K562 (cell line): Measurements from ENCODE around the gene SYNJ2. TPM values are rescaled to one million over a fixed set of nuclear protein-coding genes. Genes with fewer than 3 reads are reported as not detected.

Source experiments
- CHD2 ChIP-seq: IDR thresholded peaks from 2 replicates; pipeline ENCODE4 v1.6.1; 2011; ENCODE audit warnings: low read depth, low read length
- DPF2 ChIP-seq: fragments of 450-650 bp; IDR thresholded peaks from 2 replicates; pipeline ENCODE4 v1.6.1; 2016
- GTF2F1 ChIP-seq: IDR thresholded peaks from 2 replicates; pipeline ENCODE4 v1.6.1; 2011; ENCODE audit warnings: low read depth, low read length, improper control_type of control experiment
- HBP1 ChIP-seq: fragments of 450-650 bp; formaldehyde crosslinking; IDR thresholded peaks from 2 replicates; pipeline ENCODE4 v1.4.0; 2022; ENCODE audit warnings: missing genetic modification characterization
- HMG20A ChIP-seq: fragments of 450-650 bp; formaldehyde crosslinking; conservative IDR thresholded peaks from 2 replicates; pipeline ENCODE4 v1.4.0; 2020; ENCODE audit warnings: mild to moderate bottlenecking, mixed read lengths
- ILK ChIP-seq: fragments of 450-650 bp; IDR thresholded peaks from 2 replicates; pipeline ENCODE4 v1.6.1; 2016; ENCODE audit warnings: missing genetic modification characterization, low read depth, mild to moderate bottlenecking, missing compliant biosample characterization, moderate library complexity, borderline replicate concordance
- IRF1 ChIP-seq: sonication (generic); formaldehyde crosslinking; IDR thresholded peaks from 2 replicates; pipeline ENCODE4 v1.8.0; 2022; ENCODE audit warnings: missing genetic modification reagents, mild to moderate bottlenecking, borderline replicate concordance
- KDM1A ChIP-seq, 2 experiments: fragments of 450-650 bp; IDR thresholded peaks; 2 replicates each; pipeline ENCODE4 v1.6.1; 2016; ENCODE audit warnings: mild to moderate bottlenecking in 2 of 2
- MECOM ChIP-seq: fragments of 250-450 bp; sonication (Bioruptor Pico); IDR thresholded peaks from 2 replicates; pipeline ENCODE4 v1.8.0; 2022; ENCODE audit warnings: inconsistent platforms
- NR2C2 ChIP-seq, 2 experiments: fragments of 200-800 bp in 1 of 2; sonication (Bioruptor generic) in 1 of 2; sonication (generic) in 1 of 2; formaldehyde crosslinking in 1 of 2; IDR thresholded peaks; 2 replicates each; pipeline versions ENCODE4 v1.6.1 to v1.8.0; 2016 to 2022; ENCODE audit warnings: mild to moderate bottlenecking in 1 of 2, missing compliant biosample characterization in 1 of 2, missing genetic modification characterization in 1 of 2, missing genetic modification reagents in 1 of 2
- RBM22 ChIP-seq: fragments of 200-400 bp; formaldehyde crosslinking; IDR thresholded peaks from 2 replicates; pipeline ENCODE4 v1.6.1; 2018; ENCODE audit warnings: low read length, low read depth; ENCODE audit not compliant: poor library complexity, severe bottlenecking
- TCF3 ChIP-seq: sonication (generic); formaldehyde crosslinking; IDR thresholded peaks from 2 replicates; pipeline ENCODE4 v1.4.0; 2020; ENCODE audit warnings: mild to moderate bottlenecking, missing genetic modification reagents
- UBTF ChIP-seq, 2 experiments: IDR thresholded peaks; 2 replicates each; pipeline ENCODE4 v1.6.1; 2012; ENCODE audit warnings: improper control_type of control experiment in 2 of 2, low read depth in 2 of 2, low read length in 2 of 2, borderline replicate concordance in 1 of 2
- ZNF24 ChIP-seq: fragments of 450-650 bp; IDR thresholded peaks from 2 replicates; pipeline ENCODE4 v1.6.1; 2016
- ZNF316 ChIP-seq: fragments of 450-650 bp; IDR thresholded peaks from 2 replicates; pipeline ENCODE4 v1.6.1; 2016
- ZNF507 ChIP-seq: conservative IDR thresholded peaks from 2 replicates; pipeline ENCODE4 v1.6.1; 2017; ENCODE audit warnings: missing genetic modification characterization, missing compliant biosample characterization
- ZNF830 ChIP-seq: fragments of 250-450 bp; sonication (Bioruptor Pico); IDR thresholded peaks from 2 replicates; pipeline ENCODE4 v1.5.0; 2021; ENCODE audit warnings: mild to moderate bottlenecking
- ZZZ3 ChIP-seq: fragments of 450-650 bp; IDR thresholded peaks from 2 replicates; pipeline ENCODE4 v1.6.1; 2016; ENCODE audit warnings: antibody characterized with exemption, mild to moderate bottlenecking, moderate library complexity
- polyA plus RNA-seq, 8 experiments: library from polyadenylated mRNA; depleted of rRNA in 4 of 8; stranded (reverse) in 5 of 8; unstranded in 3 of 8; fragments of >200 nt; fragmentation: Nextera tagmentation in 2 of 8; fragmentation: Illumina TruSeq in 1 of 8; extraction: Ambion mirVana in 2 of 8; extraction: Trizol in 1 of 8; gene quantifications; 2 replicates each; pipeline versions ENCODE4 v1.2.1 to v1.2.3, GENCODE V29; 2011 to 2014; ENCODE audit warnings: inconsistent platforms in 1 of 8, missing spikeins in 1 of 8
- total RNA-seq, 7 experiments: library from RNA; depleted of rRNA in 6 of 7; stranded (reverse); fragments of >200 nt in 6 of 7; fragmentation: Illumina TruSeq in 2 of 7; extraction: Trizol in 2 of 7; gene quantifications; 2 replicates each; pipeline versions ENCODE4 v1.2.1 to v1.2.3, GENCODE V29; 2011 to 2021; ENCODE audit warnings: low replicate concordance in 1 of 7
- TF ChIP-seq, protein P1 (sequence below): fragments of 250-450 bp; sonication (Bioruptor Pico); IDR thresholded peaks from 2 replicates; pipeline ENCODE4 v1.4.0; 2020; ENCODE audit warnings: borderline replicate concordance
- TF ChIP-seq, protein P2 (sequence below): sonication (generic); IDR thresholded peaks from 2 replicates; pipeline ENCODE4 v1.6.1; 2016

The SYNJ2 gene
- total and polyA plus RNA-seq, 9 of the 15 experiments (the other 6 are each of a cell fraction or from before 2014, with no cell fraction given) = 3.0 to 27.7 (median 17.8) TPM

DNA sequence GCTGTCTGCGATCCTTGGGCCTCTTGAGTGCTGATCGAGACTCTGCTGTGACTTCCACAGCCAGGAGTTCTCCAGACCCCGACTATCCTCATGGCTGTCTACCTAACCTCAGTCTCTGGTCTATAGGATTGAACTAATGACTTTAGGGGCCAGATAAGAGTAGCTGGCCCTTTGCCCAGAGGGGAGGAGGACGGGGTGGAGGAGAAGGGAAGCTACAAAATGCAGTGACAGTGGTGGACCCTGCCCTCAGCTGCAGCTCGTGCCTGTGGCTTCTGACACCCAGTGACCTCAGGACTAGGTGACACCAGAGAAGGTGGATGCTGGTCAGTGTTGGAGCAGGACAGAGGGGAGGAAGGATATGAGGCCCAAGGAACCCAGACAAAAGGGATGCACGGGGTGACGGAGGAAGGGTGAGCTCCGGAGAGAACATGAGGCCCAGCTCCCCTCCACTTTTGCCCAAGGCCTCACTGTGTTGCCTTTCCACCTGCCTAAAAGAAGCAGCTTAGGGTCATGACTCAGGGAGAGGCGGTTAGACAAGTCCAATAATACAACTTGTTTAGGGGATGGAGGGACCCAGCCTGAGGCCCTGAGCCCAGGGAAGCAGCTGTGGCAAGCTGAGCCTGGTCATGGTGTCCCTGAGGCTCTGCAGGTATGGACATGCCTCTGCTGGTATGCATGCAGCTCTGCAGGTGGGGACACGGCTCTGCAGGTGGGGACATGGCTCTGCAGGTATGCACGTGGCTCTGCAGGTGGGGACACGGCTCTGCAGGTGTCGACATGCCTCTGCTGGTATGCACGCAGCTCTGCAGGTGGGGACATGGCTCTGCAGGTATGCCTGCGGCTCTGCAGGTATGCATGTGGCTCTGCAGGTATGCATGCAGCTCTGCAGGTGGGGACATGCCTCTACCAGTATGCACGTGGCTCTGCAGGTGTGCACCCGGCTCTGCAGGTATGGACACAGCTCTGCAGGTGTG is 67.7 kb downstream of the SYNJ2 start (continued):
- no peak for TF ChIP-seq HBP1 (CRISPR knock-in tag)
- no peak for TF ChIP-seq TCF3 (CRISPR knock-in tag)
- TF ChIP-seq DPF2 = peak; percentile 42; the same call in 1 of the 2 replicates
- peak; percentile 86 for TF ChIP-seq ZNF24
- 0 out of 4 replicates have a peak, but pooled peaks of 1 of the 2 experiments have one; percentile 33 for TF ChIP-seq UBTF (IDR thresholded peaks at IDR 0.05; ENCODE audit: borderline replicate concordance in 1 of 2, low read depth in 2 of 2, low read length in 2 of 2)
- TF ChIP-seq RBM22 = no peak
- TF ChIP-seq MECOM = no peak
- no peak for TF ChIP-seq ZNF830 (CRISPR knock-in tag)
- no peak for TF ChIP-seq GTF2F1
- no peak for TF ChIP-seq CHD2
- no peak for TF ChIP-seq ILK
- TF ChIP-seq IRF1 (CRISPR knock-in tag) = no peak
- TF ChIP-seq, protein P1, sequence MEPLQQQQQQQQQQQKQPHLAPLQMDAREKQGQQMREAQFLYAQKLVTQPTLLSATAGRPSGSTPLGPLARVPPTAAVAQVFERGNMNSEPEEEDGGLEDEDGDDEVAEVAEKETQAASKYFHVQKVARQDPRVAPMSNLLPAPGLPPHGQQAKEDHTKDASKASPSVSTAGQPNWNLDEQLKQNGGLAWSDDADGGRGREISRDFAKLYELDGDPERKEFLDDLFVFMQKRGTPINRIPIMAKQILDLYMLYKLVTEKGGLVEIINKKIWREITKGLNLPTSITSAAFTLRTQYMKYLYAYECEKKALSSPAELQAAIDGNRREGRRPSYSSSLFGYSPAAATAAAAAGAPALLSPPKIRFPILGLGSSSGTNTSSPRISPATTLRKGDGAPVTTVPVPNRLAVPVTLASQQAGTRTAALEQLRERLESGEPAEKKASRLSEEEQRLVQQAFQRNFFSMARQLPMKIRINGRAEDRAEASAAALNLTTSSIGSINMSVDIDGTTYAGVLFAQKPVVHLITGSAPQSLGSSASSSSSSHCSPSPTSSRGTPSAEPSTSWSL (CRISPR knock-in tag) = no peak
- TF ChIP-seq ZZZ3 = no peak
- TF ChIP-seq, protein P2, sequence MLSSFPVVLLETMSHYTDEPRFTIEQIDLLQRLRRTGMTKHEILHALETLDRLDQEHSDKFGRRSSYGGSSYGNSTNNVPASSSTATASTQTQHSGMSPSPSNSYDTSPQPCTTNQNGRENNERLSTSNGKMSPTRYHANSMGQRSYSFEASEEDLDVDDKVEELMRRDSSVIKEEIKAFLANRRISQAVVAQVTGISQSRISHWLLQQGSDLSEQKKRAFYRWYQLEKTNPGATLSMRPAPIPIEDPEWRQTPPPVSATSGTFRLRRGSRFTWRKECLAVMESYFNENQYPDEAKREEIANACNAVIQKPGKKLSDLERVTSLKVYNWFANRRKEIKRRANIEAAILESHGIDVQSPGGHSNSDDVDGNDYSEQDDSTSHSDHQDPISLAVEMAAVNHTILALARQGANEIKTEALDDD = 0 out of 2 replicates have a peak, but pooled peaks have one; percentile 34
- TF ChIP-seq ZNF316 = no peak
- no peak for TF ChIP-seq HMG20A (CRISPR knock-in tag)
- no peak for TF ChIP-seq NR2C2 (CRISPR knock-in tag; IDR thresholded peaks at IDR 0.05)
- TF ChIP-seq NR2C2 (tag; IDR thresholded peaks at IDR 0.05) = no peak
- TF ChIP-seq KDM1A (IDR thresholded peaks at IDR 0.05) = peak; percentile 62 to 71; a peak in 3 of 4 replicates
- TF ChIP-seq ZNF507 (tag) = no peak
